Hippocampal formation (tissue), 2 donors: ENCODE results near the gene APOC3.
A peak's percentile ranks its signal among the peaks of the same experiment; 100 is the strongest.
"Not testable (repeated sequence)": the region's sequence is repeated elsewhere in the genome, so short reads cannot be mapped to it uniquely, and the experiment has no call there.

ENCODE experiments used
- DNase-seq, 2 donors: peaks; one replicate each; lab custom pipeline; 2025; lab: John Stamatoyannopoulos, UW

APOC3 gene

GRCh38 chr11:116830184-116830912 lies 641 bp downstream of the APOC3 start:
- DNase-seq = no peak

- no peak for DNase-seq
Measured at GRCh38 chr11:116831790-116832349, 2.2 kb downstream of the APOC3 start.

GRCh38 chr11:116832350-116833290 lies 2.9 kb downstream of the APOC3 start:
- DNase-seq = no peak

- DNase-seq = no peak
Measured at GRCh38 chr11:116833491-116833815, 3.7 kb downstream of the APOC3 start.

GRCh38 chr11:116833816-116834534 lies 4.3 kb downstream of the APOC3 start:
- no peak for DNase-seq

- DNase-seq = not testable (repeated sequence)
Measured at GRCh38 chr11:116834535-116835041, 4.9 kb downstream of the APOC3 start.

- peak in 1 of 2 donors; percentile 63 for DNase-seq
Measured at GRCh38 chr11:116835042-116835772, 5.5 kb downstream of the APOC3 start.

- peak; percentile 71 to 78 for DNase-seq
Measured at GRCh38 chr11:116835791-116836631, 6.3 kb downstream of the APOC3 start.

- DNase-seq = no peak
Measured at GRCh38 chr11:116836632-116836991, 6.9 kb downstream of the APOC3 start.

GRCh38 chr11:116837231-116838091 lies 7.8 kb downstream of the APOC3 start, which contains the start of gene APOA1:
Gene APOA1 (minus strand): TSS chr11:116837622. CDS start chr11:116837387, 235 bp downstream.
- no peak for DNase-seq

GRCh38 chr11:116838321-116839084 lies 8.8 kb downstream of the APOC3 start:
- no peak for DNase-seq

- no peak for DNase-seq
Measured at GRCh38 chr11:116840224-116840745, 10.6 kb downstream of the APOC3 start.

- no peak for DNase-seq
Measured at GRCh38 chr11:116840746-116841296, 11.1 kb downstream of the APOC3 start.

GRCh38 chr11:116842117-116842516 lies 12.4 kb downstream of the APOC3 start:
- DNase-seq = no peak

- DNase-seq = no peak
Measured at GRCh38 chr11:116842909-116843308, 13.2 kb downstream of the APOC3 start.

- no peak for DNase-seq
Measured at GRCh38 chr11:116843661-116844060, 14.0 kb downstream of the APOC3 start.

GRCh38 chr11:116844722-116845121 lies 15.0 kb downstream of the APOC3 start:
- no peak for DNase-seq

- DNase-seq = no peak
Measured at GRCh38 chr11:116847612-116848011, 17.9 kb downstream of the APOC3 start.
